Stimulated activated CD8-positive, alpha-beta memory T cell treated with anti-CD3 and anti-CD28 coated beads, Interleukin-15, amount 100 ng/mL, for 1 hour (primary cell): ENCODE measurements around the gene RB1.

Experiments
- DNase-seq: peaks from one replicate; pipeline ENCODE4 v3.0.0-alpha.2; 2020; ENCODE audit warnings: low read depth

RB1 gene

GRCh38 chr13:48303359-48304142 is at the start of gene RB1:
Gene RB1 (plus strand): TSS chr13:48303751. CDS start chr13:48303913, 162 bp downstream.
- DNase-seq = peak; percentile 77

- no peak for DNase-seq
Observed at GRCh38 chr13:48253849-48254248, 49.7 kb upstream of the RB1 start.

- no peak for DNase-seq
Observed at GRCh38 chr13:48255090-48255489, 48.5 kb upstream of the RB1 start.

GRCh38 chr13:48255954-48256353 is 47.6 kb upstream of the RB1 start:
- no peak for DNase-seq

- DNase-seq = no peak
Observed at GRCh38 chr13:48258002-48258401, 45.5 kb upstream of the RB1 start.

GRCh38 chr13:48258430-48258829 is 45.1 kb upstream of the RB1 start:
- no peak for DNase-seq

GRCh38 chr13:48260970-48261369 is 42.6 kb upstream of the RB1 start:
- no peak for DNase-seq

GRCh38 chr13:48263196-48263595 is 40.4 kb upstream of the RB1 start:
- DNase-seq = no peak

- no peak for DNase-seq
Observed at GRCh38 chr13:48264058-48264457, 39.5 kb upstream of the RB1 start.

GRCh38 chr13:48265217-48265815 is 38.2 kb upstream of the RB1 start:
- no peak for DNase-seq

GRCh38 chr13:48266150-48266549 is 37.4 kb upstream of the RB1 start:
- DNase-seq = no peak

GRCh38 chr13:48266701-48267639 is 36.6 kb upstream of the RB1 start:
- no peak for DNase-seq

- DNase-seq = no peak
Observed at GRCh38 chr13:48268019-48268418, 35.5 kb upstream of the RB1 start.

GRCh38 chr13:48273346-48273745 is 30.2 kb upstream of the RB1 start:
- DNase-seq = no peak

- no peak for DNase-seq
Observed at GRCh38 chr13:48275507-48275906, 28.0 kb upstream of the RB1 start.

- DNase-seq = no peak
Observed at GRCh38 chr13:48278806-48279205, 24.7 kb upstream of the RB1 start.

- no peak for DNase-seq
Observed at GRCh38 chr13:48281556-48281955, 22.0 kb upstream of the RB1 start.

- DNase-seq = no peak
Observed at GRCh38 chr13:48291730-48292129, 11.8 kb upstream of the RB1 start.

- DNase-seq = no peak
Observed at GRCh38 chr13:48292650-48293049, 10.9 kb upstream of the RB1 start.

- no peak for DNase-seq
Observed at GRCh38 chr13:48294653-48295052, 8.9 kb upstream of the RB1 start.

GRCh38 chr13:48295271-48295670 is 8.3 kb upstream of the RB1 start:
- DNase-seq = no peak

GRCh38 chr13:48296528-48296927 is 7.0 kb upstream of the RB1 start:
- no peak for DNase-seq
